Activated T-helper 1 cell treated with Interleukin-2 at 50 U/mL for 16 hours (primary cell): Measurements from ENCODE around the gene ASIC3.
"Not testable (repeated sequence)": the region's sequence is repeated elsewhere in the genome, so short reads cannot be mapped to it uniquely, and the experiment has no call there.

Source experiments
- DNase-seq: peaks from one replicate; pipeline ENCODE4 v3.0.0-alpha.2; 2020; ENCODE audit warnings: low read depth

Gene ASIC3

GRCh38 chr7:151047976-151048815 is at the start of gene ASIC3:
Gene ASIC3 (plus strand): TSS chr7:151048531. CDS start chr7:151048886, 355 bp downstream.
- no peak for DNase-seq

DNA sequence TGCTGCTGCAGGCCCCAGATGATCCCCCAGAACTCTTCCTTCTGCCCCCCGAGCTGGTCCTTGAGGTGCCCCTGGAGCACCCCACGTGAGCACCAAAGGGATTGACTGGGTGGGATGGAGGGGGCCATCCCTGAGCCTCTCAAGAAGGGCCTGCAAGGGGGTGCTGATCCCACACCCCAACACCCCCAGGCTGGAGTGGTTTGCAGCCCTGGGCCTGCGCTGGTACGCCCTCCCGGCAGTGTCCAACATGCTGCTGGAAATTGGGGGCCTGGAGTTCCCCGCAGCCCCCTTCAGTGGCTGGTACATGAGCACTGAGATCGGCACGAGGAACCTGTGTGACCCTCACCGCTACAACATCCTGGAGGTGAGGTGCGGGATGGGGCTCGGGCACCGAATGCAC is 49.3 kb upstream of the ASIC3 start:
- DNase-seq, result no peak

DNA sequence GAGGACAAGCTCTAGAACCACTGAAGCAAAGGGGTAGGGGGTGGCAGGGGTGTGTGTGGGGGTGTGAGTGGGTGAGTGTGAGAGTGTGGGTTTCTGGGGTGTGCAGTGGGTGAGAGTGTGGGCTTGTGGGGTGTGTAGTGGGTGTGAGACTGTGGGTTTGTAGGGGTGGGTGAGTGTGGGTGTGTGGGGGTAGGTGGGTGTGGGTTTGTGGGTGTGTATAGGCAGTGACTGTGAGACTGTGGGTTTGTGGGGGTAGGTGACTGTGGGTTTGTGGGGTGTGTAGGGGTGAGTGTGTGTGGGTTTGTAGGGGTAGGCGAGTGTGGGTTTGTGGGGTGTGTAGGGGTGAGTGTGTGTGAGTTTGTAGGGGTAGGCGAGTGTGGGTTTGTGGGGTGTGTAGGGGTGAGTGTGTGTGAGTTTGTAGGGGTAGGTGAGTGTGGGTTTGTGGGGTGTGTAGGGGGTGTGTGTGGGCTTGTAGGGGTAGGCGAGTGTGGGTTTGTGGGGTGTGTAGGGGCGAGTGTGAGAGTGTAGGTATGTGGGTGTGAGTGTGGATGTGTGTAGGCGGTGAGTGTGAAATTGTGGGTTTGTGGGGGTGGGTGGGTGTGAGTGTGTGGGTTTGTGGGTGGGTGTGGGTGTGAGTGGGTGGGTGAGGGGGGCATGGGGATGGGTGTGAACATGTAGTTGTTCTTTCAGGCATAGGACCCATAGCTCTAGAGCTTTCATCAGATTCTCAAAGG is 48.7 kb upstream of the ASIC3 start:
- no peak for DNase-seq

DNA sequence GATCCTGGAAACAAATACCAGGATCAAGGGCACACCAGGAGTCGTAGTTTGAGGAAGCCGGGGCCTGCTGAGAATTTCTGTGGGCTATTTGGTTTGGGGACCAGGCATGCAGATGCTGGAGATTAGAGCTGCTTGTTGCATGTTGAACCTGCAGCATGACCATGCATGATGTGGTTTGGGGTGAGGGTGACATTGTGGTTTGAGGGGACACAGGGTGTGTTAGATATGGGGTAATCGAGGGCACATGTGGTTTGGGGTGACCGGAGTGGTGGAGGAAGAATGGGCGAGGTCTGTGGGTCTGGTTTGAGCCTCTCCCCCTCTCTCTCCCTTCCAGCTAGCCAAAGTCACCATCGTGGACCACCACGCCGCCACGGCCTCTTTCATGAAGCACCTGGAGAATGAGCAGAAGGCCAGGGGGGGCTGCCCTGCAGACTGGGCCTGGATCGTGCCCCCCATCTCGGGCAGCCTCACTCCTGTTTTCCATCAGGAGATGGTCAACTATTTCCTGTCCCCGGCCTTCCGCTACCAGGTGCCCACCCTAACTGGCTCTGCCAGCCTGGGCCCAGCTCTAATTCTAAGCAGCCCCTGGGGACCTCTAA is 47.3 kb upstream of the ASIC3 start:
- DNase-seq, result no peak

DNA sequence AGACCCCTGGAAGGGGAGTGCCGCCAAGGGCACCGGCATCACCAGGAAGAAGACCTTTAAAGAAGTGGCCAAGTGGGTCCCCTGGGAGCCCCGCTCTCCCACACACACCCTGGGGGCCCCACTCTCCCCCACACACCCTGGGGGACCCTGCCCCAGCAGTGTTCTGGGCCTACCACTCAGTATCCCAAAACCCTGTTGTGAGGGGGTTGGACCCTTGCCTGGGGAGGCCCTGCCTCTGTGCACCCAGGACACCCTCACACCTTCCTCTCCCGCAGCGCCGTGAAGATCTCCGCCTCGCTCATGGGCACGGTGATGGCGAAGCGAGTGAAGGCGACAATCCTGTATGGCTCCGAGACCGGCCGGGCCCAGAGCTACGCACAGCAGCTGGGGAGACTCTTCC is 46.8 kb upstream of the ASIC3 start:
- DNase-seq, result no peak

DNA sequence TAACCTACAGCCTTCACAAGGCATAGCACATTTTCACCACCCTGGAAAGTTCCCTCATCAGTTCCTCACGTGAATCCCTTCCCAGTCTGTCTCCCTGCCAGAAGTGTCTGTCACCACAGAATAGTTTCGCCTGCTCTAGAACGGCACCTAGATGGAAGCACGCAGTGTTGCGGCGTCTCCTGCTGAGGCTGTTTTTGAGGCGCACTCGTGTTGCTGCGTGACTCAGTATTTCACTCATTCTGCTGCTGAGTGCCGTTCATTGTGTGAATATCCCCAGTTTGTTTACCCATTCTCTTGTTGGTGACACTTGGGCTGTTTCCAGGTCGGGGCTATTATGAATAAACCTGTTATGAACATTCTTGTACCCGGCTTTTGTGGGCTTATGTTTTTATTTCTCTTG is 44.8 kb upstream of the ASIC3 start:
- no peak for DNase-seq

GRCh38 chr7:151005566-151005965 is 42.8 kb upstream of the ASIC3 start:
- DNase-seq, result no peak

DNA sequence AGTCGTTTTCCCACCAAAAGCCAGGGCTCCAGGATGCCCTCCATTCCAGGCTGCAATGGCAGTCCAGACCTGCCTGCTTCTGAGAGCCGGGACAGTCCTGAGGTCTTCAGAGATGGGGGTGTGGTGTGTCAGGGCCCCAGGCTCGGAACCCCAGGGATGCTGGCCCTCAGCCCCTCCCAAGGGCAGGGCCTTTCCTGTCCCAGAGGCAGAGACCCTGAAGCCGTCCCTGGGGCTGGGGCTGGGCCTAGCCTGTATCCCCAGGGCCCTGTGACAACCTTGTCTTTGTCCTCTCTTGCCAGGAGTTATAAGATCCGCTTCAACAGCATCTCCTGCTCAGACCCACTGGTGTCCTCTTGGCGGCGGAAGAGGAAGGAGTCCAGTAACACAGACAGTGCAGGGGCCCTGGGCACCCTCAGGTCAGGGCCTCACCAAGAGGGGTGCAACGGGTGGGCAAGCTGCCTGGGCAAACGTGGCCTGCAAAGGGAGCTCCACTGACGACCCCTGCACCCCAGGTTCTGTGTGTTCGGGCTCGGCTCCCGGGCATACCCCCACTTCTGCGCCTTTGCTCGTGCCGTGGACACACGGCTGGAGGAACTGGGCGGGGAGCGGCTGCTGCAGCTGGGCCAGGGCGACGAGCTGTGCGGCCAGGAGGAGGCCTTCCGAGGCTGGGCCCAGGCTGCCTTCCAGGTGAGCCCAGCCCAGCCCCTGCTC is 41.6 kb upstream of the ASIC3 start:
- no peak for DNase-seq

GRCh38 chr7:151007469-151007898 is 40.8 kb upstream of the ASIC3 start:
- DNase-seq, result no peak

GRCh38 chr7:151008143-151008510 is 40.2 kb upstream of the ASIC3 start:
- DNase-seq, result no peak

GRCh38 chr7:151008511-151009323 is 39.6 kb upstream of the ASIC3 start:
- DNase-seq, result peak; percentile 73

GRCh38 chr7:151009327-151010036 is 38.8 kb upstream of the ASIC3 start:
- no peak for DNase-seq

- DNase-seq, result no peak
Observed at GRCh38 chr7:151010037-151010306, 38.4 kb upstream of the ASIC3 start.

- DNase-seq, result no peak
Observed at GRCh38 chr7:151010307-151011096, 37.8 kb upstream of the ASIC3 start.

DNA sequence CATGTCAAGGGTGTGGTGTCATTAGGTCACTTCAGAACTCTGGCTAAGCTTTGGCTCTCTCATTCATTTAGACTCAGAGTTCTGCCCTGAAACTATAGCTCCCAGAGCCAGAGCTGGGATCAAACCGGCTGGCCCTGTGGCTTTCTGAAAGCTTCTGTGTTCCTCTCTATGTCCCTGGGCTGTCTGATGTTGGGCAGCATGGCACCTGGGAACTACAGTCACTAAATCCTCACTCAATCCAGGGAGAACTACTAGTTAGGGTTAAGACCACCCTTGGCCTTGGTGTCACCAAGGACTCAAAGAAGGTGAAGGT is 37.3 kb upstream of the ASIC3 start:
- no peak for DNase-seq

DNA sequence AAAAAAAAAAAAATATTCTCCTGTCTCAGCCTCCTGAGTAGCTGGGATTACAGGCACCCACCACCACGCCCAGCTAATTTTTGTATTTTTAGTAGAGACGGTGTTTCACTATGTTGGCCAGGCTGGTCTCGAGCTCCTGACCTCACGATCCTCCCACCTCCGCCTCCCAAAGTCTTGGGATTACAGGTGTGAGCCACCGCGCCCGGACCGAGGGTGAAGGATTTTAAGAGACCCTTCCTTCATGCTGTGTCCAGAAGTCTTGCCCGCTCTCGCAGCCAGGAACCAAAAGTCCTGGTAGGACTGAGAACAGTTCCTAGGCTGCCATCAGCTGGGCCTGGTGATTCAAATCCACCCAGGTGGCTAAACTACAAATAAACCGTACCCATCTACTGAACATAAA is 36.7 kb upstream of the ASIC3 start:
- DNase-seq, result not testable (repeated sequence)

DNA sequence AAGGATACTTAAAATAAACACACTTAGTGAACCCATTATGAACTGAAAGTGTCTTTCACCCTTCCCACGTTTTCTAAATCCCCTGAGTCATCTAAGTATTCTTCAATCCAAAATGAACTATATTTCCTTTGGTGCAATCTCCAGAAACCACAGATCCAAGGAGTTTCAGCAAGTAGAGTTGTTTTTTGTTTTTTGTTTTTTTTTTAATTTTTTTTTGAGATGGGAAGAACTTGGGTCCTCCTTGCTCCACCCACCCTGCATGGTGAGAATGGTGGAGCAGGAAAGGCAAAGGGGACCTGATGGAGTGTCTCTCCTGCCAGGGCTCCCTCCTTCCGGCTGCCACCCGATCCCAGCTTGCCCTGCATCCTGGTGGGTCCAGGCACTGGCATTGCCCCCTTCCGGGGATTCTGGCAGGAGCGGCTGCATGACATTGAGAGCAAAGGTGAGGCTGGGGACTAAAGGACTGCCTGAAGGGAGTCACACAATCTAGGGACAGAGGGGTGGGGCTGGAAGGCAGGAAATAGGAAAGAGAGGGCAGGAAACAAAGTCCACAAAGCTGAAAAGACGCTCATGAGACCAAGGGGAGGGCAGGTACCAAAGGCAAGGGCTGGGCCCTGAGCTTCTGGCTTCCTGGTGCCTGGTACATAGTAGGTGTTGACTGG is 36.2 kb upstream of the ASIC3 start:
- DNase-seq, result no peak

DNA sequence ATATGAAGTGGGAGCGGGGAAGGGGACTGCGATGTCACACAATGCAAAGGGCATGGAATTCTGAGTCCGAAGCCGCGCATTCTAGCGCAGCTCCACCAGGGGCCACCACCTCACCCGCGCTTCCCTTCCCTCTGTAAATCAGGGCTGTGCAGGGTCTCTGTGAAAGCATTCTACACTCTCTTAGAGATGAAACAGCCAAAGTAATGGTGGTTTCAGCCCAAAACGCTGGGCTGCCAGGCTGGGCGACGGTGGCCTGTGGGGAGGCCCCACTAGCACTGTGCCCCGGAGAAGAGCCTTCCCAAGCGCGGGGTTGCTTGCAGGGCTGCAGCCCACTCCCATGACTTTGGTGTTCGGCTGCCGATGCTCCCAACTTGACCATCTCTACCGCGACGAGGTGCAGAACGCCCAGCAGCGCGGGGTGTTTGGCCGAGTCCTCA is 35.4 kb upstream of the ASIC3 start:
- no peak for DNase-seq

DNA sequence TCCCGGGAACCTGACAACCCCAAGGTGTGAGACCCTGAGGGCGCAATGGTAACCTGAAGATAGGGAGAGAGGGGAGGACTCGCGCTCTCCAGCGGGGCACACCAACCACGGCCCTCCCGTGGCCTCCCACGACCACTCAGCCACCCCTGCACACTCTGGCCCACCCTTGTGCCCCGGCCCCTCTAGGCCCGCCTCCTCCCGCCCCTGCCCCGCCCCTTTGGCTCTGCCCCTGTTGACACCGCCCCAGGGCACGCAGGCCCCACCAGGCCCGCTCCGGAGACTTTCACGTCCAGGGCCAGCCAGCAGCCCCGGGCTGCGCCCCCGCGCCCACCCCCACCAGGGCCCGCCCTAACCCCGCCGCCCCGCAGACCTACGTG is 35.0 kb upstream of the ASIC3 start:
- no peak for DNase-seq
